SJSA1 (cell line): ENCODE measurements around the gene MSANTD2. TPM values are rescaled to one million over a fixed set of nuclear protein-coding genes. Genes with fewer than 3 reads are reported as not detected.

Experiments
- total RNA-seq: library from RNA; depleted of rRNA; stranded (reverse); fragments of >200 nt; shearing (Covaris generic); gene quantifications from 2 replicates; pipeline ENCODE4 v1.2.3, GENCODE V29; 2014; rRNA removed

The MSANTD2 gene
- total RNA-seq, 1 experiment from 2014 or later, result 15.3 TPM

Other genes starting within 250 kb of the MSANTD2 start
- gene OR8A1, start 230.4 kb downstream of the MSANTD2 start, total RNA-seq, result not detected in 2 replicates
- not detected in 2 replicates for gene PANX3, start 189.0 kb downstream of the MSANTD2 start, total RNA-seq
- gene TBRG1, start 177.5 kb downstream of the MSANTD2 start, total RNA-seq, result 12.4 and 13.5 TPM in 2 replicates
- 2.8 and 4.7 TPM in 2 replicates for gene SIAE, start 126.7 kb downstream of the MSANTD2 start, total RNA-seq
- gene SPA17, start 126.5 kb downstream of the MSANTD2 start, total RNA-seq, result 2.6 and 5.5 TPM in 2 replicates
- 2.9 and 5.2 TPM in 2 replicates for gene NRGN, start 60.5 kb downstream of the MSANTD2 start, total RNA-seq
- not detected in 2 replicates for gene VSIG2, start 48.2 kb downstream of the MSANTD2 start, total RNA-seq
- gene ESAM, start 38.1 kb downstream of the MSANTD2 start, total RNA-seq, result 0.18 TPM in 1 of 2 replicates, not detected in the other
- gene ROBO3, start 65.0 kb upstream of the MSANTD2 start, total RNA-seq, result 4.1 and 8.5 TPM in 2 replicates
- gene ROBO4, start 97.5 kb upstream of the MSANTD2 start, total RNA-seq, result 0.97 and 2.8 TPM in 2 replicates
- not detected in 2 replicates for gene HEPN1, start 118.8 kb upstream of the MSANTD2 start, total RNA-seq
- not detected in 2 replicates for gene HEPACAM, start 135.6 kb upstream of the MSANTD2 start, total RNA-seq
- 2.2 and 2.7 TPM in 2 replicates for gene CCDC15, start 153.8 kb upstream of the MSANTD2 start, total RNA-seq